Ascending aorta (tissue), 2 donors: ENCODE results near the gene IQCM. TPM values are rescaled to one million over a fixed set of nuclear protein-coding genes. Genes with fewer than 3 reads are reported as not detected.

ENCODE experiments used
- DNase-seq, 2 donors: peaks; one replicate each; pipeline ENCODE4 v3.0.0-alpha.2; 2019; ENCODE audit warnings: low spot score in 2 of 2
- H3K27ac ChIP-seq, 2 donors: fragments of 200-600 bp; sonication (generic); one replicate each; pipeline ENCODE4 v1.5.1; 2016 to 2017; ENCODE audit warnings: mild to moderate bottlenecking in 1 of 2
- H3K27me3 ChIP-seq: fragments of 200-600 bp; sonication (generic); one replicate; pipeline ENCODE4 v1.5.1; 2017
- H3K36me3 ChIP-seq, 2 donors: fragments of 200-600 bp; sonication (generic); one replicate each; pipeline ENCODE4 v1.5.1; 2016
- H3K4me1 ChIP-seq, 2 donors: fragments of 200-600 bp; sonication (generic); one replicate each; pipeline ENCODE4 v1.5.1; 2016 to 2017; ENCODE audit warnings: mild to moderate bottlenecking in 1 of 2
- H3K4me3 ChIP-seq, 2 donors: fragments of 200-600 bp; sonication (generic); one replicate each; pipeline ENCODE4 v1.5.1; 2016 to 2017; ENCODE audit warnings: mild to moderate bottlenecking in 1 of 2
- H3K9me3 ChIP-seq, 2 donors: fragments of 200-600 bp; sonication (generic); one replicate each; pipeline ENCODE4 v1.5.1; 2016
- intact Hi-C: fragments of 100-400 bp; cut with DNase I; formaldehyde crosslinking; loops from one replicate; pipeline ENCODE4 v1.15.1; 2023
- total RNA-seq: library from RNA; depleted of rRNA; stranded (reverse); fragments of >200 nt; gene quantifications from one replicate; pipeline ENCODE4 v1.1.0, GENCODE V29; 2016
- TF ChIP-seq, protein P1 (sequence below), 3 experiments: fragments of 200-600 bp in 2 of 3; fragments of 450-650 bp in 1 of 3; sonication (generic) in 2 of 3; IDR thresholded peaks; one replicate each; pipeline ENCODE4 v1.5.1; 2016 to 2019; ENCODE audit warnings: antibody characterized with exemption in 3 of 3, mild to moderate bottlenecking in 1 of 3, moderate library complexity in 1 of 3

The IQCM gene, protein sequence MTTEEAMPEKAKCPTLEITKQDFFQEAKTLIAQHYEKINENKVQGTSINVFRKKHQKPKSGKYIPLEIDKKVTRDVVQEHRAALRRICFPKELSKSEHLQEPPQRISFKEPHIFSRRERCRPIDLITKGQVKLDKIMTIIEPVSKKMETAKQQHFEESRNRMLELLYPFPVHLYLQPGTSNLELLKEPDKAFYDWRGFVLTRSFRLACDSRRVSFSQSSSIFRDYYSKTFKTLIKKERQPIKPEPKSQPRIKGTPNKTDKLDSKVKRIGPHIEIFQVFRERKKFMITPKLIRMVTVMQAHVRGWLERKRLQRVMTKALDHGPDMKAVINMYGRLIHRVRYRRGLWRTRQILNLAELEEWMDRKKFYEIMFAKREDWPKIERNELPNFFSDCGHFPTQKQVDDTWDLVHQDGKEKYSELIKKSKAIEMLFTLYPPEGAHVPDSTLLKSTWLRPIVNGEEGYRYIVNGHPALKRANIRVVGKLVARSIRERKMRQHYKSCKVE
- not detected for total RNA-seq

DNA sequence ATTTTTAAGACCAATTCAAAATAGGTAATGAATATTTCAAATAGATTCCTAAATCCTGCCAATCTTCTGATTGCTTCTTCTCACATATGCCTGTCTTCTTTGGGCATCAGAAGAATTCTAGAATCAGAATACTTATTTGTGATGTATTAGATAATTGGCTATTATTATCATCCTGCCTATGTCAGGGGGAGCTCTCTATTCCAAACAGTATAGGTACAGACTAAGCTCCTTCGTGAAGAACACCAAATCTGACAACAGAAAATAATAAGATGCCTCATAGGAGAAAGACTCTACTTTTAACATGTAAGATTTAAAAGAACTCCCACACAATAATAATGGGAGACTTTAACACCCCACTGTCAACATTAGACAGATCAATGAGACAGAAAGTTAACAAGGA is at the start of gene IQCM:
IQCM (minus strand) TSS at position 101 of the 400 bp plus-strand sequence. CDS start 73,152 bp downstream, outside the sequence.
- TF ChIP-seq, protein P1, sequence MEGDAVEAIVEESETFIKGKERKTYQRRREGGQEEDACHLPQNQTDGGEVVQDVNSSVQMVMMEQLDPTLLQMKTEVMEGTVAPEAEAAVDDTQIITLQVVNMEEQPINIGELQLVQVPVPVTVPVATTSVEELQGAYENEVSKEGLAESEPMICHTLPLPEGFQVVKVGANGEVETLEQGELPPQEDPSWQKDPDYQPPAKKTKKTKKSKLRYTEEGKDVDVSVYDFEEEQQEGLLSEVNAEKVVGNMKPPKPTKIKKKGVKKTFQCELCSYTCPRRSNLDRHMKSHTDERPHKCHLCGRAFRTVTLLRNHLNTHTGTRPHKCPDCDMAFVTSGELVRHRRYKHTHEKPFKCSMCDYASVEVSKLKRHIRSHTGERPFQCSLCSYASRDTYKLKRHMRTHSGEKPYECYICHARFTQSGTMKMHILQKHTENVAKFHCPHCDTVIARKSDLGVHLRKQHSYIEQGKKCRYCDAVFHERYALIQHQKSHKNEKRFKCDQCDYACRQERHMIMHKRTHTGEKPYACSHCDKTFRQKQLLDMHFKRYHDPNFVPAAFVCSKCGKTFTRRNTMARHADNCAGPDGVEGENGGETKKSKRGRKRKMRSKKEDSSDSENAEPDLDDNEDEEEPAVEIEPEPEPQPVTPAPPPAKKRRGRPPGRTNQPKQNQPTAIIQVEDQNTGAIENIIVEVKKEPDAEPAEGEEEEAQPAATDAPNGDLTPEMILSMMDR (IDR thresholded peaks at IDR 0.05) = no peak
- intact Hi-C loops = no loop called here

DNA sequence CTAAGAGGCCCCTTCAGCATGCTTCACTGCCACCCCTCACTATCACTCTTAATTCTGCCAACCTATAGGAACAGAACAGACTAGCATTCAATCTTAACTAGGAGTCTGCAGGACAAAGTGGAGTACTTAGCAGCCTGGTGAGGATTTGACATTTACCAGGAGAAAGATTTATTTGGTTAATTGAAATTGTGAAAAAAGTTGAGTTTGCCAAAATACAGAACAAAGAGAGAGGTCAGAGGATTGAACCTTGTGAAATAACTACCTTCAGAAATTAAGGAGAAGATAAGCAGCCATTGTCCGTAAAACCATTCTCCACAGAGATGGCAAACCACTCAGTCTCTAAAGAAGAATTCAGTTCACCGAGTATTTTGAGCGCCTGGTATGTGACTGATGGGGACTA is 41.8 kb upstream of the IQCM start:
- no peak overlapping the region for H3K4me3 ChIP-seq
- no peak for DNase-seq
- H3K9me3 ChIP-seq = no peaks in the 10 kb centered on the region
- H3K27me3 ChIP-seq = no peaks in the 10 kb centered on the region
- H3K27ac ChIP-seq = no peak overlapping the region
- H3K4me1 ChIP-seq = no peaks in the 10 kb centered on the region
- no peaks in the 10 kb centered on the region for H3K36me3 ChIP-seq
- TF ChIP-seq, protein P1 (IDR thresholded peaks at IDR 0.05) = no peak
- intact Hi-C loops = no loop called here

More for the DNA sequence above, at the start of gene IQCM:
- Histone ChIP-seq H3K27me3 (no peaks in the 10 kb centered on the region), H3K36me3 (no peaks in the 10 kb centered on the region), H3K9me3 (no peaks in the 10 kb centered on the region), H3K4me1 (no peaks in the 10 kb centered on the region), H3K4me3 (no peak within 1 kb of the TSS), H3K27ac (no peak within 1 kb of the TSS)
- DNase-seq = no peak

DNA sequence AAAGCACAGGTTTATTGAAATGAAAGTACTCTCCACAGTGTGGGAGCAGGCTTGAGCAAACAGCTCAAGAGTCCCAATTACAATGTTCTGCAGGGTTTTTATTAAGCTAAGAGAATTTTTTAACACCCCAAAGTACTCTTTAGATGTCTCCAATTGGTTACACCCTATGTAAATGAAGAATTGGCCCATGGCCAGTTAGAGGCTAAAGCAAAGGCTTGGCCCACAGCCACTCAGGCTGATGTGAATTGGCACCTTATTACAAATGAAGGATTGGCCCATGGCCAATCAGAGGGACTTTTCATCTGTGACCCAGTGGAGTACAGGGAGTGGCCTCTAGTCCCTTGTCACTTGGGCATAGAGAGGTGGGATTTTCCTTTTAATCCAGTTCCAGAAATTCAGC is 30.1 kb upstream of the IQCM start:
- TF ChIP-seq, protein P1 (IDR thresholded peaks at IDR 0.05) = no peak
- Histone ChIP-seq H3K27me3 (no peaks in the 10 kb centered on the region), H3K9me3 (no peaks in the 10 kb centered on the region), H3K4me3 (no peak overlapping the region), H3K27ac (no peak overlapping the region), H3K36me3 (no peaks in the 10 kb centered on the region), H3K4me1 (no peaks in the 10 kb centered on the region)
- no peak for DNase-seq
- intact Hi-C loops = no loop called here

DNA sequence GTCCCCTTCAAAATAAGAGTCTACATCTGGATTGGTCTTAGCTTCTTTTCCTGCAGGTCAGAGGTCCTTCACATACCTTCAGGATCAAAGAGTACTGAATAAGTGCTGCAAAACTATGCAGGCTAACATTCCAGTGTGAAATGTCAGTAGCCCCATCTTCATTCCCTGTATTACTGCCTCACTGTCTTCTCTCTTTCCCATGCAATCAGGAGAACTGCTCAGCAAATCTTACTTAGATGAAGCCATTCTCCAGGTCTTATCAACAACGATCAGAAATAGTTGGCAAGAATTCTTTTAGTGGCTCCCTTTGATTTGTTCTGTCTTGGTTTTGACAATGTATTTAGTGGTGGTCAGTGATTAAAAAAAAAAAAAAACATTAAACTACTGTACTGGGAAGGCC is 26.0 kb upstream of the IQCM start:
- no peaks in the 10 kb centered on the region for H3K4me1 ChIP-seq
- H3K27me3 ChIP-seq = no peaks in the 10 kb centered on the region
- no peaks in the 10 kb centered on the region for H3K9me3 ChIP-seq
- no peak for DNase-seq
- TF ChIP-seq, protein P1 (IDR thresholded peaks at IDR 0.05) = no peak
- no peak overlapping the region for H3K27ac ChIP-seq
- no peak overlapping the region for H3K4me3 ChIP-seq
- intact Hi-C loops = no loop called here
- H3K36me3 ChIP-seq = no peaks in the 10 kb centered on the region

DNA sequence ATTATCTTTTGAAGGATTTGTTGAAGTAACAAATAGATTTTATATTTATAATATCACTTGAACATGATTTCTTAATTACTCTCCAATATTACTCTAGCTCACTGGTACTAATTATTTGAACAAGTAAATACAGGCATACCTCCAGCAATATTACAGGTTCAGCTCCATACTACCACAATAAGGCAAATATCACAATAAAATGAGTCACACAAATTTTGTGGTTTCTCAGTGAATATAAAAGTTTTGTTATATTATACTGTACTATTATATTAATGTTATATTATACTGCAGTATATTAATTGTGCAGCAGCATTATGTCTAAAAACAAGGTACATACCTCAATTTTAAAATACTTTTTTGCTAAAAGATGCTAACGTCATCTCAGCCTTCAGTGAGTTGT is 22.4 kb upstream of the IQCM start:
- H3K27ac ChIP-seq = no peak overlapping the region
- no peak for DNase-seq
- H3K4me3 ChIP-seq = no peak overlapping the region
- H3K4me1 ChIP-seq = no peaks in the 10 kb centered on the region
- intact Hi-C loops = no loop called here
- no peaks in the 10 kb centered on the region for H3K27me3 ChIP-seq
- H3K9me3 ChIP-seq = no peaks in the 10 kb centered on the region
- TF ChIP-seq, protein P1 (IDR thresholded peaks at IDR 0.05) = no peak
- H3K36me3 ChIP-seq = no peaks in the 10 kb centered on the region
